H9 (cell line): Measurements from ENCODE around the gene CFH. TPM values are rescaled to one million over a fixed set of nuclear protein-coding genes. Genes with fewer than 3 reads are reported as not detected.

Experiments used
- DNase-seq: peaks from one replicate; pipeline ENCODE4 v3.0.0-alpha.2; 2017
- H2AFZ ChIP-seq: one replicate; pipeline ENCODE4 v1.6.1; 2013; ENCODE audit warnings: mild to moderate bottlenecking, low read length, control low read depth, moderate library complexity
- H2AK5ac ChIP-seq: 2 replicates; pipeline ENCODE4 v1.6.1; 2013; ENCODE audit warnings: low read length, control low read depth, mixed read lengths; ENCODE audit not compliant: insufficient read length
- H2BK120ac ChIP-seq: one replicate; pipeline ENCODE4 v1.6.1; 2013; ENCODE audit warnings: low read depth, mild to moderate bottlenecking, low read length, control low read depth, inconsistent platforms; ENCODE audit not compliant: poor library complexity, severe bottlenecking
- H2BK12ac ChIP-seq: 2 replicates; pipeline ENCODE4 v1.6.1; 2013; ENCODE audit warnings: low read length, control low read depth, mixed read lengths, low read depth; ENCODE audit not compliant: insufficient read length
- H2BK15ac ChIP-seq: 2 replicates; pipeline ENCODE4 v1.6.1; 2013; ENCODE audit warnings: low read depth, low read length, control low read depth
- H2BK20ac ChIP-seq: one replicate; pipeline ENCODE4 v1.6.1; 2013; ENCODE audit warnings: low read depth, mild to moderate bottlenecking, low read length, control low read depth, inconsistent platforms; ENCODE audit not compliant: poor library complexity, severe bottlenecking
- H2BK5ac ChIP-seq: 2 replicates; pipeline ENCODE4 v1.6.1; 2013; ENCODE audit warnings: low read length, control low read depth, mixed read lengths; ENCODE audit not compliant: insufficient read length
- H3K14ac ChIP-seq: 2 replicates; pipeline ENCODE4 v1.6.1; 2013; ENCODE audit warnings: low read length, control low read depth; ENCODE audit not compliant: insufficient read depth
- H3K18ac ChIP-seq: 2 replicates; pipeline ENCODE4 v1.6.1; 2013; ENCODE audit warnings: low read depth, mild to moderate bottlenecking, mixed read lengths, low read length, control low read depth; ENCODE audit not compliant: insufficient read length
- H3K23ac ChIP-seq: 2 replicates; pipeline ENCODE4 v1.6.1; 2013; ENCODE audit warnings: low read length, control low read depth, mixed read lengths, low read depth; ENCODE audit not compliant: insufficient read length
- H3K23me2 ChIP-seq: 2 replicates; pipeline ENCODE4 v1.6.1; 2013; ENCODE audit warnings: low read depth, mild to moderate bottlenecking, mixed read lengths, low read length, control low read depth; ENCODE audit not compliant: insufficient read length, poor library complexity, severe bottlenecking
- H3K27ac ChIP-seq: 2 replicates; pipeline ENCODE4 v1.5.1; 2013; ENCODE audit warnings: low read length, control low read depth, mixed read lengths, low read depth; ENCODE audit not compliant: insufficient read length
- H3K27me3 ChIP-seq: 2 replicates; pipeline ENCODE4 v1.6.1; 2013; ENCODE audit warnings: low read length, control low read depth, inconsistent platforms; ENCODE audit not compliant: insufficient read depth
- H3K4ac ChIP-seq: 2 replicates; pipeline ENCODE4 v1.6.1; 2013; ENCODE audit warnings: low read depth, mild to moderate bottlenecking, control low read depth, inconsistent platforms, low read length, moderate library complexity
- H3K4me1 ChIP-seq: 2 replicates; pipeline ENCODE4 v1.6.1; 2013; ENCODE audit warnings: low read length, control low read depth, inconsistent platforms; ENCODE audit not compliant: insufficient read depth
- H3K4me2 ChIP-seq: 2 replicates; pipeline ENCODE4 v1.6.1; 2013; ENCODE audit warnings: low read length, control low read depth, mixed read lengths; ENCODE audit not compliant: insufficient read length, insufficient read depth
- H3K56ac ChIP-seq: 2 replicates; pipeline ENCODE4 v1.6.1; 2013; ENCODE audit warnings: low read depth, mild to moderate bottlenecking, mixed read lengths, low read length, control low read depth; ENCODE audit not compliant: insufficient read length
- H3K79me1 ChIP-seq: 2 replicates; pipeline ENCODE4 v1.6.1; 2013; ENCODE audit warnings: low read depth, mild to moderate bottlenecking, moderate library complexity, low read length, control low read depth, inconsistent platforms; ENCODE audit not compliant: insufficient read depth, poor library complexity, severe bottlenecking
- H3K79me2 ChIP-seq: 2 replicates; pipeline ENCODE4 v1.6.1; 2013; ENCODE audit warnings: low read length, control low read depth, inconsistent platforms; ENCODE audit not compliant: insufficient read depth
- H3K9ac ChIP-seq: 2 replicates; pipeline ENCODE4 v1.6.1; 2013; ENCODE audit warnings: low read length, control low read depth, mixed read lengths; ENCODE audit not compliant: insufficient read length; ENCODE audit errors: extremely low read depth
- H3K9me3 ChIP-seq: one replicate; pipeline ENCODE4 v1.6.1; 2013; ENCODE audit warnings: low read depth, low read length, inconsistent platforms; ENCODE audit not compliant: control insufficient read depth
- H3T11ph ChIP-seq: one replicate; pipeline ENCODE4 v1.6.1; 2013; ENCODE audit warnings: mild to moderate bottlenecking, low read length, control low read depth, inconsistent platforms
- H4K20me1 ChIP-seq: one replicate; pipeline ENCODE4 v1.6.1; 2013; ENCODE audit not compliant: control insufficient read depth, insufficient read length, insufficient read depth
- H4K5ac ChIP-seq: 2 replicates; pipeline ENCODE4 v1.6.1; 2013; ENCODE audit warnings: low read depth, mild to moderate bottlenecking, mixed read lengths, low read length, control low read depth; ENCODE audit not compliant: insufficient read length
- H4K8ac ChIP-seq: replicated peaks from 2 replicates; pipeline ENCODE4 v1.6.1; 2013; ENCODE audit warnings: low read length, control low read depth, mixed read lengths, low read depth; ENCODE audit not compliant: insufficient read length
- H4K91ac ChIP-seq: 2 replicates; pipeline ENCODE4 v1.6.1; 2013; ENCODE audit warnings: low read depth, mild to moderate bottlenecking, moderate library complexity, mixed read lengths, low read length, control low read depth; ENCODE audit not compliant: insufficient read length
- H3K27ac Mint-ChIP-seq, 3 experiments: 2 replicates in 2 of 3; 3 replicates in 1 of 3; pipeline ENCODE4 v1.8.0; 2020 to 2021; ENCODE audit warnings: mixed read lengths in 3 of 3, mild to moderate bottlenecking in 1 of 3, moderate library complexity in 1 of 3
- H3K27me3 Mint-ChIP-seq: 2 replicates; pipeline ENCODE4 v1.8.0; 2021; ENCODE audit warnings: low read depth, mild to moderate bottlenecking, moderate library complexity, mixed read lengths
- H3K36me3 Mint-ChIP-seq, 3 experiments: 2 replicates in 2 of 3; 3 replicates in 1 of 3; pipeline ENCODE4 v1.8.0; 2020 to 2021; ENCODE audit warnings: low read depth in 3 of 3, mixed read lengths in 3 of 3; ENCODE audit not compliant: insufficient read depth in 1 of 3
- H3K4me1 Mint-ChIP-seq, 2 experiments: 2 replicates each; pipeline ENCODE4 v1.8.0; 2020; ENCODE audit warnings: mixed read lengths in 2 of 2
- H3K4me3 Mint-ChIP-seq, 2 experiments: 2 replicates in 1 of 2; 3 replicates in 1 of 2; pipeline ENCODE4 v1.8.0; 2020 to 2021; ENCODE audit warnings: mild to moderate bottlenecking in 2 of 2, mixed read lengths in 2 of 2, moderate library complexity in 1 of 2
- H3K9me3 Mint-ChIP-seq, 2 experiments: 2 replicates in 1 of 2; 3 replicates in 1 of 2; pipeline ENCODE4 v1.8.0; 2020; ENCODE audit warnings: mild to moderate bottlenecking in 2 of 2, mixed read lengths in 2 of 2, moderate library complexity in 1 of 2
- CTCF ChIP-seq: fragments of 200-600 bp; sonication (generic); conservative IDR thresholded peaks from 3 replicates; pipeline ENCODE4 v1.8.0; 2021; ENCODE audit warnings: antibody characterized with exemption, mild to moderate bottlenecking
- total RNA-seq: library from RNA; stranded (reverse); gene quantifications from 2 replicates; pipeline ENCODE4 v1.2.1, GENCODE V29; 2021

CFH gene
- total RNA-seq, 1 experiment from 2014 or later = not detected

- Histone ChIP-seq H2AFZ (no peak within 1 kb of the TSS), H2BK12ac (no peak within 1 kb of the TSS), H2BK15ac (no peak within 1 kb of the TSS), H3K4ac (no peak within 1 kb of the TSS), H3K79me2 (no peaks in the 10 kb centered on the region), H2AK5ac (no peak within 1 kb of the TSS), H2BK5ac (no peak within 1 kb of the TSS), H3K27me3 (no peaks in the 10 kb centered on the region), H3K9me3 (no peaks in the 10 kb centered on the region), H3K9ac (no peak within 1 kb of the TSS), H3T11ph (no peak within 1 kb of the TSS), H4K5ac (no peak within 1 kb of the TSS), H3K23ac (no peak within 1 kb of the TSS), H3K4me2 (no peak within 1 kb of the TSS), H3K56ac (no peak within 1 kb of the TSS), H4K91ac (no peak within 1 kb of the TSS), H2BK20ac (no peak within 1 kb of the TSS), H3K79me1 (no peaks in the 10 kb centered on the region), H4K8ac (no peak within 1 kb of the TSS), H2BK120ac (no peak within 1 kb of the TSS), H3K4me1 (no peaks in the 10 kb centered on the region), H3K18ac (no peak within 1 kb of the TSS), H3K27ac (no peak within 1 kb of the TSS), H3K23me2 (no peaks in the 10 kb centered on the region), H4K20me1 (no peaks in the 10 kb centered on the region), H3K14ac (no peak within 1 kb of the TSS)
- H3K4me3 Mint-ChIP-seq = no peak within 1 kb of the TSS
- H3K27ac Mint-ChIP-seq = no peak within 1 kb of the TSS
- no peak for DNase-seq
- no peaks in the 10 kb centered on the region for H3K9me3 Mint-ChIP-seq
- no peaks in the 10 kb centered on the region for H3K36me3 Mint-ChIP-seq
- no peaks in the 10 kb centered on the region for H3K4me1 Mint-ChIP-seq
- no peaks in the 10 kb centered on the region for H3K27me3 Mint-ChIP-seq
- no peak for TF ChIP-seq CTCF
Observed at GRCh38 chr1:196774603-196775002, 122.8 kb downstream of the CFH start, which contains the start of gene CFHR3. TSS of gene CFHR3 (plus strand) at chr1:196774840. CDS start at chr1:196774887, 47 bp downstream.
